H9 (cell line): ENCODE measurements around the gene THTPA. TPM values are rescaled to one million over a fixed set of nuclear protein-coding genes. Genes with fewer than 3 reads are reported as not detected.

Experiments used
- DNase-seq: peaks from one replicate; pipeline ENCODE4 v3.0.0-alpha.2; 2017
- H2AFZ ChIP-seq: one replicate; pipeline ENCODE4 v1.6.1; 2013; ENCODE audit warnings: mild to moderate bottlenecking, low read length, control low read depth, moderate library complexity
- H2AK5ac ChIP-seq: 2 replicates; pipeline ENCODE4 v1.6.1; 2013; ENCODE audit warnings: low read length, control low read depth, mixed read lengths; ENCODE audit not compliant: insufficient read length
- H2BK120ac ChIP-seq: one replicate; pipeline ENCODE4 v1.6.1; 2013; ENCODE audit warnings: low read depth, mild to moderate bottlenecking, low read length, control low read depth, inconsistent platforms; ENCODE audit not compliant: poor library complexity, severe bottlenecking
- H2BK12ac ChIP-seq: 2 replicates; pipeline ENCODE4 v1.6.1; 2013; ENCODE audit warnings: low read length, control low read depth, mixed read lengths, low read depth; ENCODE audit not compliant: insufficient read length
- H2BK15ac ChIP-seq: 2 replicates; pipeline ENCODE4 v1.6.1; 2013; ENCODE audit warnings: low read depth, low read length, control low read depth
- H2BK20ac ChIP-seq: one replicate; pipeline ENCODE4 v1.6.1; 2013; ENCODE audit warnings: low read depth, mild to moderate bottlenecking, low read length, control low read depth, inconsistent platforms; ENCODE audit not compliant: poor library complexity, severe bottlenecking
- H2BK5ac ChIP-seq: 2 replicates; pipeline ENCODE4 v1.6.1; 2013; ENCODE audit warnings: low read length, control low read depth, mixed read lengths; ENCODE audit not compliant: insufficient read length
- H3K14ac ChIP-seq: 2 replicates; pipeline ENCODE4 v1.6.1; 2013; ENCODE audit warnings: low read length, control low read depth; ENCODE audit not compliant: insufficient read depth
- H3K18ac ChIP-seq: 2 replicates; pipeline ENCODE4 v1.6.1; 2013; ENCODE audit warnings: low read depth, mild to moderate bottlenecking, mixed read lengths, low read length, control low read depth; ENCODE audit not compliant: insufficient read length
- H3K23ac ChIP-seq: 2 replicates; pipeline ENCODE4 v1.6.1; 2013; ENCODE audit warnings: low read length, control low read depth, mixed read lengths, low read depth; ENCODE audit not compliant: insufficient read length
- H3K23me2 ChIP-seq: 2 replicates; pipeline ENCODE4 v1.6.1; 2013; ENCODE audit warnings: low read depth, mild to moderate bottlenecking, mixed read lengths, low read length, control low read depth; ENCODE audit not compliant: insufficient read length, poor library complexity, severe bottlenecking
- H3K27ac ChIP-seq: 2 replicates; pipeline ENCODE4 v1.5.1; 2013; ENCODE audit warnings: low read length, control low read depth, mixed read lengths, low read depth; ENCODE audit not compliant: insufficient read length
- H3K27me3 ChIP-seq: 2 replicates; pipeline ENCODE4 v1.6.1; 2013; ENCODE audit warnings: low read length, control low read depth, inconsistent platforms; ENCODE audit not compliant: insufficient read depth
- H3K4ac ChIP-seq: 2 replicates; pipeline ENCODE4 v1.6.1; 2013; ENCODE audit warnings: low read depth, mild to moderate bottlenecking, control low read depth, inconsistent platforms, low read length, moderate library complexity
- H3K4me1 ChIP-seq: 2 replicates; pipeline ENCODE4 v1.6.1; 2013; ENCODE audit warnings: low read length, control low read depth, inconsistent platforms; ENCODE audit not compliant: insufficient read depth
- H3K4me2 ChIP-seq: 2 replicates; pipeline ENCODE4 v1.6.1; 2013; ENCODE audit warnings: low read length, control low read depth, mixed read lengths; ENCODE audit not compliant: insufficient read length, insufficient read depth
- H3K56ac ChIP-seq: 2 replicates; pipeline ENCODE4 v1.6.1; 2013; ENCODE audit warnings: low read depth, mild to moderate bottlenecking, mixed read lengths, low read length, control low read depth; ENCODE audit not compliant: insufficient read length
- H3K79me1 ChIP-seq: 2 replicates; pipeline ENCODE4 v1.6.1; 2013; ENCODE audit warnings: low read depth, mild to moderate bottlenecking, moderate library complexity, low read length, control low read depth, inconsistent platforms; ENCODE audit not compliant: insufficient read depth, poor library complexity, severe bottlenecking
- H3K79me2 ChIP-seq: 2 replicates; pipeline ENCODE4 v1.6.1; 2013; ENCODE audit warnings: low read length, control low read depth, inconsistent platforms; ENCODE audit not compliant: insufficient read depth
- H3K9ac ChIP-seq: 2 replicates; pipeline ENCODE4 v1.6.1; 2013; ENCODE audit warnings: low read length, control low read depth, mixed read lengths; ENCODE audit not compliant: insufficient read length; ENCODE audit errors: extremely low read depth
- H3K9me3 ChIP-seq: one replicate; pipeline ENCODE4 v1.6.1; 2013; ENCODE audit warnings: low read depth, low read length, inconsistent platforms; ENCODE audit not compliant: control insufficient read depth
- H3T11ph ChIP-seq: one replicate; pipeline ENCODE4 v1.6.1; 2013; ENCODE audit warnings: mild to moderate bottlenecking, low read length, control low read depth, inconsistent platforms
- H4K20me1 ChIP-seq: one replicate; pipeline ENCODE4 v1.6.1; 2013; ENCODE audit not compliant: control insufficient read depth, insufficient read length, insufficient read depth
- H4K5ac ChIP-seq: 2 replicates; pipeline ENCODE4 v1.6.1; 2013; ENCODE audit warnings: low read depth, mild to moderate bottlenecking, mixed read lengths, low read length, control low read depth; ENCODE audit not compliant: insufficient read length
- H4K8ac ChIP-seq: replicated peaks from 2 replicates; pipeline ENCODE4 v1.6.1; 2013; ENCODE audit warnings: low read length, control low read depth, mixed read lengths, low read depth; ENCODE audit not compliant: insufficient read length
- H4K91ac ChIP-seq: 2 replicates; pipeline ENCODE4 v1.6.1; 2013; ENCODE audit warnings: low read depth, mild to moderate bottlenecking, moderate library complexity, mixed read lengths, low read length, control low read depth; ENCODE audit not compliant: insufficient read length
- H3K27ac Mint-ChIP-seq, 3 experiments: 2 replicates in 2 of 3; 3 replicates in 1 of 3; pipeline ENCODE4 v1.8.0; 2020 to 2021; ENCODE audit warnings: mixed read lengths in 3 of 3, mild to moderate bottlenecking in 1 of 3, moderate library complexity in 1 of 3
- H3K27me3 Mint-ChIP-seq: 2 replicates; pipeline ENCODE4 v1.8.0; 2021; ENCODE audit warnings: low read depth, mild to moderate bottlenecking, moderate library complexity, mixed read lengths
- H3K36me3 Mint-ChIP-seq, 3 experiments: 2 replicates in 2 of 3; 3 replicates in 1 of 3; pipeline ENCODE4 v1.8.0; 2020 to 2021; ENCODE audit warnings: low read depth in 3 of 3, mixed read lengths in 3 of 3; ENCODE audit not compliant: insufficient read depth in 1 of 3
- H3K4me1 Mint-ChIP-seq, 2 experiments: 2 replicates each; pipeline ENCODE4 v1.8.0; 2020; ENCODE audit warnings: mixed read lengths in 2 of 2
- H3K4me3 Mint-ChIP-seq, 2 experiments: 2 replicates in 1 of 2; 3 replicates in 1 of 2; pipeline ENCODE4 v1.8.0; 2020 to 2021; ENCODE audit warnings: mild to moderate bottlenecking in 2 of 2, mixed read lengths in 2 of 2, moderate library complexity in 1 of 2
- H3K9me3 Mint-ChIP-seq, 2 experiments: 2 replicates in 1 of 2; 3 replicates in 1 of 2; pipeline ENCODE4 v1.8.0; 2020; ENCODE audit warnings: mild to moderate bottlenecking in 2 of 2, mixed read lengths in 2 of 2, moderate library complexity in 1 of 2
- WGBS: extraction: QIAGEN DNeasy Blood & Tissue Kit; methylation state at CpG from one replicate; pipeline ENCODE4 v1.1.7; 2013; ENCODE audit warnings: missing lambda C conversion rate, low lambda C conversion rate, mixed read lengths; ENCODE audit not compliant: insufficient read length; ENCODE audit errors: extremely low coverage; 5-methylcytosine and 5-hydroxymethylcytosine counted together
- total RNA-seq: library from RNA; stranded (reverse); gene quantifications from 2 replicates; pipeline ENCODE4 v1.2.1, GENCODE V29; 2021
- TF ChIP-seq, protein P1 (sequence below): fragments of 200-600 bp; sonication (generic); conservative IDR thresholded peaks from 3 replicates; pipeline ENCODE4 v1.8.0; 2021; ENCODE audit warnings: antibody characterized with exemption, mild to moderate bottlenecking

THTPA gene
- total RNA-seq, 1 experiment from 2014 or later: 15.6 TPM

DNA sequence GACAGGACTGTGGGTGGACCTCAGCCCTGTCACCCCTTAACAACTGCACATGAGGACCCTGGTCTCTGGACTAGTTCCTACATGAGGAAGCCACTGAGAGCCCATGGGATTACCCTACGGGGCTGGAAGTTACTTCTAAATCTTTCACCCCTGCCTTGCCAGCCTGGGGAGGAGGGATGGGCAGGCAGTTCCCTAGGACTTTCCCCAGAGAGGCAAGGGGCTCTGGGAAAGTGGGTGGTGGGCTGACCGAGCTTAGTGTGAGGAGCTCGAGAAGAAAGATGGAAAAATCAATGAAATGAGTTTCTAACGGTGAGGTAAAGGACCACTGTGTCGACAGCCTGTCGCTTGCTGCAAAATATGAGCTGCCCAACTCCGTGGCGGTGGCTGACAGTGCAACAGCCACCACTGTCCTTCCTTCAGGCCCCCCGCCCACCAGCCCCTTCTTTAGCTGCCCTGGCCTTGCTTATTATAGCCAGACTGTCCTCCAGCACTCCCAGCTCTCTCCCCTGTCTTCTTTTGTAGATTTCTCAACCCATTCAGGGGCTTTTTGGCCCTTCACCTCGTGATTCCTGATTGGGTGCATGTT, 9.5 kb upstream of the THTPA start:
- Histone ChIP-seq H3K27me3 (no peaks in the 10 kb centered on the region), H4K5ac (no peak overlapping the region), H3K79me2 (peaks cover 13% of the 10 kb centered on the region; the same call in 1 of the 2 replicates), H4K8ac (no peak overlapping the region), H3K14ac (no peak overlapping the region), H2AK5ac (no peak overlapping the region), H3T11ph (no peak overlapping the region), H2BK20ac (no peak overlapping the region), H2AFZ (no peak overlapping the region), H2BK5ac (no peak overlapping the region), H3K4me2 (no peak overlapping the region), H2BK15ac (no peak overlapping the region), H3K56ac (no peak overlapping the region), H3K9ac (no peak overlapping the region), H3K4me1 (peaks cover 49% of the 10 kb centered on the region; the same call in 1 of the 2 replicates), H3K4ac (no peak overlapping the region), H3K18ac (no peak overlapping the region), H4K91ac (no peak overlapping the region), H3K27ac (no peak overlapping the region), H3K23me2 (peaks cover 21% of the 10 kb centered on the region), H3K9me3 (no peaks in the 10 kb centered on the region), H2BK12ac (no peak overlapping the region), H3K23ac (no peak overlapping the region), H2BK120ac (no peak overlapping the region), H4K20me1 (no peaks in the 10 kb centered on the region), H3K79me1 (no peaks in the 10 kb centered on the region)
- Mint-ChIP-seq H3K4me1 (peaks cover 13% of the 10 kb centered on the region in 2 experiments), H3K27ac (peak overlapping the region in 2 of 3 experiments; percentile 95 to 98; a peak in 2 of 7 replicates), H3K9me3 (no peaks in the 10 kb centered on the region), H3K4me3 (0 out of 5 replicates have a peak overlapping the region, but pooled peaks of 1 of the 2 experiments have one; percentile 54), H3K27me3 (no peaks in the 10 kb centered on the region; the same call in 1 of the 2 replicates), H3K36me3 (peaks cover 13 to 28% (median 13%) of the 10 kb centered on the region in 3 experiments; a peak in 6 of 7 replicates)
- no CpG with 5 or more reads among the region's 10 CpGs for WGBS
- TF ChIP-seq, protein P1, sequence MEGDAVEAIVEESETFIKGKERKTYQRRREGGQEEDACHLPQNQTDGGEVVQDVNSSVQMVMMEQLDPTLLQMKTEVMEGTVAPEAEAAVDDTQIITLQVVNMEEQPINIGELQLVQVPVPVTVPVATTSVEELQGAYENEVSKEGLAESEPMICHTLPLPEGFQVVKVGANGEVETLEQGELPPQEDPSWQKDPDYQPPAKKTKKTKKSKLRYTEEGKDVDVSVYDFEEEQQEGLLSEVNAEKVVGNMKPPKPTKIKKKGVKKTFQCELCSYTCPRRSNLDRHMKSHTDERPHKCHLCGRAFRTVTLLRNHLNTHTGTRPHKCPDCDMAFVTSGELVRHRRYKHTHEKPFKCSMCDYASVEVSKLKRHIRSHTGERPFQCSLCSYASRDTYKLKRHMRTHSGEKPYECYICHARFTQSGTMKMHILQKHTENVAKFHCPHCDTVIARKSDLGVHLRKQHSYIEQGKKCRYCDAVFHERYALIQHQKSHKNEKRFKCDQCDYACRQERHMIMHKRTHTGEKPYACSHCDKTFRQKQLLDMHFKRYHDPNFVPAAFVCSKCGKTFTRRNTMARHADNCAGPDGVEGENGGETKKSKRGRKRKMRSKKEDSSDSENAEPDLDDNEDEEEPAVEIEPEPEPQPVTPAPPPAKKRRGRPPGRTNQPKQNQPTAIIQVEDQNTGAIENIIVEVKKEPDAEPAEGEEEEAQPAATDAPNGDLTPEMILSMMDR: no peak
- no peak for DNase-seq
